Endothelial cell of umbilical vein (primary cell): Measurements from ENCODE around the gene MKLN1. TPM values are rescaled to one million over a fixed set of nuclear protein-coding genes. Genes with fewer than 3 reads are reported as not detected.

Source experiments
- BruUV-seq: library from RNA; stranded (reverse); fragments of 400-500 nt; replicated peaks from 2 replicates; lab custom pipeline; 2021; lab: Mats Ljungman, UMichigan
- CTCF ChIA-PET: fragments of 300-600, 350-600 bp; sonication (Branson Sonifier 250); formaldehyde crosslinking; loops from one replicate; lab custom pipeline; 2021; ENCODE audit warnings: antibody characterized with exemption, inconsistent platforms; lab: Charles Lee
- POLR2A ChIA-PET: fragments of 300-600, 350-600 bp; sonication (Branson Sonifier 250); formaldehyde crosslinking; loops from one replicate; lab custom pipeline; 2021; ENCODE audit warnings: antibody characterized with exemption, inconsistent platforms; lab: Charles Lee
- DNase-seq: peaks from one replicate; pipeline ENCODE4 v3.0.0-alpha.2; 2011; ENCODE audit warnings: low read depth, low spot score
- FAIRE-seq: peaks from 2 replicates; lab custom pipeline; 2011; peaks lifted over from hg19 to GRCh38; lab: Jason Lieb, UNC
- H2AFZ ChIP-seq: 2 replicates; pipeline ENCODE4 v1.6.0; 2012; ENCODE audit warnings: low read depth, low read length, control low read depth, inconsistent platforms
- H3K27ac ChIP-seq: 2 replicates; pipeline ENCODE4 v1.5.1; 2011; ENCODE audit warnings: low read depth, mild to moderate bottlenecking, control low read depth, low read length, moderate library complexity; ENCODE audit not compliant: insufficient read depth
- H3K27me3 ChIP-seq, 2 experiments: 2 replicates each; pipeline versions ENCODE4 v1.6.0 to v1.6.1; 2011; ENCODE audit warnings: low read length in 2 of 2, mixed read lengths in 1 of 2; ENCODE audit not compliant: control insufficient read depth in 2 of 2, insufficient read depth in 2 of 2
- H3K36me3 ChIP-seq, 2 experiments: 2 replicates in 1 of 2; 3 replicates in 1 of 2; pipeline ENCODE4 v1.5.1; 2011; ENCODE audit warnings: low read length in 2 of 2, mild to moderate bottlenecking in 1 of 2, moderate library complexity in 1 of 2; ENCODE audit not compliant: control insufficient read depth in 2 of 2, insufficient read depth in 2 of 2; ENCODE audit errors: extremely low read depth in 1 of 2
- H3K4me1 ChIP-seq: 3 replicates; pipeline ENCODE4 v1.5.1; 2011; ENCODE audit warnings: mild to moderate bottlenecking, low read length; ENCODE audit not compliant: control insufficient read depth, insufficient read depth; ENCODE audit errors: extremely low read depth
- H3K4me2 ChIP-seq: 2 replicates; pipeline ENCODE4 v1.6.1; 2011; ENCODE audit warnings: low read length, control low read depth, mixed read lengths; ENCODE audit not compliant: insufficient read depth
- H3K4me3 ChIP-seq, 3 experiments: fragments of 200-600 bp in 1 of 3; sonication (generic), shearing (Covaris generic) in 1 of 3; replicated peaks in 1 of 3; 2 replicates each; pipeline ENCODE4 v1.5.1; 2011 to 2016; ENCODE audit warnings: control low read depth in 3 of 3, low read length in 3 of 3, mild to moderate bottlenecking in 2 of 3, inconsistent platforms in 1 of 3, low read depth in 1 of 3, moderate library complexity in 1 of 3; ENCODE audit not compliant: insufficient read depth in 1 of 3
- H3K79me2 ChIP-seq: 2 replicates; pipeline ENCODE4 v1.6.0; 2012; ENCODE audit warnings: low read length, inconsistent platforms; ENCODE audit not compliant: control insufficient read depth, insufficient read depth
- H3K9ac ChIP-seq: replicated peaks from 2 replicates; pipeline ENCODE3; 2011; ENCODE audit warnings: low read length, control low read depth; ENCODE audit not compliant: insufficient read depth; ENCODE audit errors: extremely low read depth
- H3K9me1 ChIP-seq: replicated peaks from 3 replicates; pipeline ENCODE4 v1.6.0; 2011; ENCODE audit warnings: mild to moderate bottlenecking, low read length; ENCODE audit not compliant: control insufficient read depth, insufficient read depth; ENCODE audit errors: extremely low read depth
- H3K9me3 ChIP-seq: replicated peaks from 2 replicates; pipeline ENCODE4 v1.5.1; 2012; ENCODE audit warnings: low read length, inconsistent platforms; ENCODE audit not compliant: control insufficient read depth, insufficient read depth
- H4K20me1 ChIP-seq: replicated peaks from 2 replicates; pipeline ENCODE3; 2011; ENCODE audit warnings: mild to moderate bottlenecking, low read length; ENCODE audit not compliant: control insufficient read depth, insufficient read depth; ENCODE audit errors: extremely low read depth
- GATA2 ChIP-seq: IDR thresholded peaks from 2 replicates; pipeline ENCODE4 v1.7.0; 2011; ENCODE audit warnings: low read depth, mild to moderate bottlenecking, moderate library complexity, mixed read lengths, low read length; ENCODE audit not compliant: insufficient read length, insufficient read depth
- JUN ChIP-seq: IDR thresholded peaks from 2 replicates; pipeline ENCODE4 v1.6.1; 2011; ENCODE audit warnings: borderline replicate concordance, low read depth; ENCODE audit not compliant: insufficient read length, insufficient read depth
- MYC ChIP-seq: IDR thresholded peaks from one replicate; pipeline ENCODE4 v1.6.1; 2011; ENCODE audit warnings: mild to moderate bottlenecking, low read depth, low read length
- POLR2A ChIP-seq: IDR thresholded peaks from 2 replicates; pipeline ENCODE4 v1.6.1; 2012; ENCODE audit warnings: low read depth, mild to moderate bottlenecking, control low read depth, low read length
- POLR2AphosphoS5 ChIP-seq: IDR thresholded peaks from 2 replicates; pipeline ENCODE4 v1.6.1; 2012; ENCODE audit warnings: low read depth, mild to moderate bottlenecking, control low read depth, low read length, moderate library complexity; ENCODE audit not compliant: insufficient read depth
- dilution Hi-C: fragments of 300-500 bp; cut with MboI; formaldehyde crosslinking; loops from one replicate; pipeline ENCODE4 v1.15.0; 2019; ENCODE audit warnings: low sequenced_read_pairs; ENCODE audit not compliant: extremely low pct_ligation_motif_present
- intact Hi-C: fragments of 100-400 bp; cut with micrococcal nuclease; formaldehyde crosslinking; loops from one replicate; pipeline ENCODE4 v1.10.0; 2022
- polyA plus RNA-seq, 4 experiments: library from polyadenylated mRNA; depleted of rRNA in 3 of 4; stranded (reverse) in 3 of 4; unstranded in 1 of 4; fragments of >200 nt; gene quantifications; 2 replicates each; pipeline versions ENCODE4 v1.2.1 to v1.2.3, GENCODE V29; 2011 to 2012; ENCODE audit warnings: missing spikeins in 1 of 4
- total RNA-seq: library from RNA; stranded (reverse); gene quantifications from 2 replicates; pipeline ENCODE4 v1.2.3, GENCODE V29; 2021
- TF ChIP-seq, protein P1 (sequence below): IDR thresholded peaks from 2 replicates; pipeline ENCODE4 v1.6.1; 2011; ENCODE audit not compliant: insufficient read depth, insufficient read length
- TF ChIP-seq, protein P2 (sequence below), 2 donors: IDR thresholded peaks; 1 replicate in 1 of 2; 2 replicates in 1 of 2; pipeline ENCODE4 v1.5.1; 2011; ENCODE audit warnings: low read length in 2 of 2, mild to moderate bottlenecking in 2 of 2, moderate library complexity in 2 of 2, control low read depth in 1 of 2, inconsistent platforms in 1 of 2, low read depth in 1 of 2; ENCODE audit not compliant: insufficient read depth in 1 of 2; ENCODE audit errors: extremely low read depth in 1 of 2

Gene MKLN1
- total and polyA plus RNA-seq, 2 donors (not counting 3 experiments of a cell fraction or from before 2014, with no cell fraction given) = 12.2 to 32.1 TPM

DNA sequence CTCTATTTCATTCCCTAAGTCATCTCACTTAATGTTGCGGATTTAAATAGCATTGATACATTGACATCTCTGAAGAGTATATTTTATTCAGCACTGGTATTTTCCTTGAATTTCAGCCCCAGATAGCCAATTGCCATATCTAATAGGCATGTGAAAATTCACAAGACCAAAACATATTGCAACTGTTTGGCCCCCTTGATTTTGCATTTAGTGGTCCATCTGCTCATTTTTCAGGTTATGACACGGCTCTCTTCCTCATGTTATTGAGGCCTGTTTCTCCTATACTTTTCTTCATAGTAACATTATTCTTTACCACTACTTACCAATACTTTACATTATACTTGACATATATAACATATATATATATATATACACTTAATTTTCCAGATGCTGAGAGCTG, 43.7 kb downstream of the MKLN1 start:
- ChIA-PET POLR2A (no interaction called here), CTCF (interaction anchor here (2.5 kb wide), 1 partner anchor 10 kb away, joined by 8 read pairs; no protein-coding TSS in a partner anchor)
- dilution Hi-C loops (no loop called here), intact Hi-C loops (no loop called here)
- Histone ChIP-seq H2AFZ (no peak overlapping the region), H4K20me1 (peaks cover 12% of the 10 kb centered on the region), H3K36me3 (no peaks in the 10 kb centered on the region), H3K4me3 (no peak overlapping the region), H3K4me1 (no peaks in the 10 kb centered on the region), H3K9me1 (no peaks in the 10 kb centered on the region), H3K9ac (no peak overlapping the region), H3K27me3 (no peaks in the 10 kb centered on the region), H3K79me2 (peaks cover 57% of the 10 kb centered on the region), H3K27ac (no peak overlapping the region), H3K4me2 (no peak overlapping the region), H3K9me3 (no peaks in the 10 kb centered on the region)
- no TSS peak for BruUV-seq
- FAIRE-seq (no peak), DNase-seq (no peak)
- TF ChIP-seq, protein P1, sequence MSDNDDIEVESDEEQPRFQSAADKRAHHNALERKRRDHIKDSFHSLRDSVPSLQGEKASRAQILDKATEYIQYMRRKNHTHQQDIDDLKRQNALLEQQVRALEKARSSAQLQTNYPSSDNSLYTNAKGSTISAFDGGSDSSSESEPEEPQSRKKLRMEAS = no peak
- TF ChIP-seq, protein P2, sequence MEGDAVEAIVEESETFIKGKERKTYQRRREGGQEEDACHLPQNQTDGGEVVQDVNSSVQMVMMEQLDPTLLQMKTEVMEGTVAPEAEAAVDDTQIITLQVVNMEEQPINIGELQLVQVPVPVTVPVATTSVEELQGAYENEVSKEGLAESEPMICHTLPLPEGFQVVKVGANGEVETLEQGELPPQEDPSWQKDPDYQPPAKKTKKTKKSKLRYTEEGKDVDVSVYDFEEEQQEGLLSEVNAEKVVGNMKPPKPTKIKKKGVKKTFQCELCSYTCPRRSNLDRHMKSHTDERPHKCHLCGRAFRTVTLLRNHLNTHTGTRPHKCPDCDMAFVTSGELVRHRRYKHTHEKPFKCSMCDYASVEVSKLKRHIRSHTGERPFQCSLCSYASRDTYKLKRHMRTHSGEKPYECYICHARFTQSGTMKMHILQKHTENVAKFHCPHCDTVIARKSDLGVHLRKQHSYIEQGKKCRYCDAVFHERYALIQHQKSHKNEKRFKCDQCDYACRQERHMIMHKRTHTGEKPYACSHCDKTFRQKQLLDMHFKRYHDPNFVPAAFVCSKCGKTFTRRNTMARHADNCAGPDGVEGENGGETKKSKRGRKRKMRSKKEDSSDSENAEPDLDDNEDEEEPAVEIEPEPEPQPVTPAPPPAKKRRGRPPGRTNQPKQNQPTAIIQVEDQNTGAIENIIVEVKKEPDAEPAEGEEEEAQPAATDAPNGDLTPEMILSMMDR (IDR thresholded peaks at IDR 0.05; ENCODE audit: extremely low read depth in 1 of 2, insufficient read depth in 1 of 2, low read depth in 1 of 2, low read length in 2 of 2) = no peak
- TF ChIP-seq POLR2AphosphoS5 (no peak), POLR2A (no peak), JUN (no peak), GATA2 (no peak), MYC (no peak)
